ENCODE measurements around the gene SNRPD1.

GRCh38 chr18:21602299-21602587 lies 9.9 kb upstream of the SNRPD1 start:
- TF ChIP-seq POLR2AphosphoS5 (IDR thresholded peaks at IDR 0.05) (no peak), CTCF (IDR thresholded peaks at IDR 0.05) (no peak), EP300 (IDR thresholded peaks at IDR 0.05) (no peak), POLR2A (IDR thresholded peaks at IDR 0.05) (no peak)

All from upper lobe of left lung (tissue), 4 donors.